A673 (cell line): ENCODE results near the gene ZNF738.

ENCODE experiments used
- EZH2 ChIP-seq: fragments of 200-600 bp; sonication (generic); IDR thresholded peaks from 2 replicates; pipeline ENCODE4 v1.6.1; 2017; ENCODE audit warnings: borderline replicate concordance, low read depth, mild to moderate bottlenecking, mixed read lengths, antibody characterized with exemption, low read length; ENCODE audit not compliant: poor library complexity, severe bottlenecking
- TF ChIP-seq, protein P1 (sequence below): fragments of 300-800, 200-600 bp; sonication (generic); conservative IDR thresholded peaks from 2 replicates; pipeline ENCODE4 v1.5.1; 2017; ENCODE audit warnings: low read depth, mild to moderate bottlenecking, antibody characterized with exemption, low read length, moderate library complexity, mixed read lengths

DNA sequence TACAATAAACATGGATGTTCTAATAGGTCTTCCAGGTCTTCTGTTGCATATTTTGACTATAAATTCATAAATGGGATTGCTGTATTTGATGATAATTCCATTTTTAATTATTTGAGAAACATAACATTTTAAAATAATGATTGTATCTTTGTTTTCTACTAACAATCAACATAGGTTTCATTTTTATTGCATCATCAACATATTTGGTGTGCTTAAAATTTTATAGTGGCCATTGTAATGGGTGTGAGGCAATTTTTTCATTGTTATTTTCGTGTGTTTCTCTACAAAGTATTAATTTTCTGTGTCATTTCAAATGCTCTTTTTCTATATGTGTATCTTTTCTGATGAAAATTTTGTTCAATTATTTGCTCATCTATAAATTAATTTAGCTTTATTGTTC is 51.4 kb downstream of the ZNF738 start:
- TF ChIP-seq, protein P1, sequence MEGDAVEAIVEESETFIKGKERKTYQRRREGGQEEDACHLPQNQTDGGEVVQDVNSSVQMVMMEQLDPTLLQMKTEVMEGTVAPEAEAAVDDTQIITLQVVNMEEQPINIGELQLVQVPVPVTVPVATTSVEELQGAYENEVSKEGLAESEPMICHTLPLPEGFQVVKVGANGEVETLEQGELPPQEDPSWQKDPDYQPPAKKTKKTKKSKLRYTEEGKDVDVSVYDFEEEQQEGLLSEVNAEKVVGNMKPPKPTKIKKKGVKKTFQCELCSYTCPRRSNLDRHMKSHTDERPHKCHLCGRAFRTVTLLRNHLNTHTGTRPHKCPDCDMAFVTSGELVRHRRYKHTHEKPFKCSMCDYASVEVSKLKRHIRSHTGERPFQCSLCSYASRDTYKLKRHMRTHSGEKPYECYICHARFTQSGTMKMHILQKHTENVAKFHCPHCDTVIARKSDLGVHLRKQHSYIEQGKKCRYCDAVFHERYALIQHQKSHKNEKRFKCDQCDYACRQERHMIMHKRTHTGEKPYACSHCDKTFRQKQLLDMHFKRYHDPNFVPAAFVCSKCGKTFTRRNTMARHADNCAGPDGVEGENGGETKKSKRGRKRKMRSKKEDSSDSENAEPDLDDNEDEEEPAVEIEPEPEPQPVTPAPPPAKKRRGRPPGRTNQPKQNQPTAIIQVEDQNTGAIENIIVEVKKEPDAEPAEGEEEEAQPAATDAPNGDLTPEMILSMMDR: no peak
- no peak for TF ChIP-seq EZH2
